Heart left ventricle (tissue), 16 donors: ENCODE data around the gene CCDC27. TPM values are rescaled to one million over a fixed set of nuclear protein-coding genes. Genes with fewer than 3 reads are reported as not detected.

Experiments
- ATAC-seq, 4 donors: fragments of 200-7000 bp; cut with Tn5 transposase; one replicate each; pipeline ENCODE4 v1.9.1; 2020 to 2022; ENCODE audit warnings: moderate library complexity in 4 of 4, mild to moderate bottlenecking in 3 of 4, moderate number of reproducible peaks in 1 of 4
- DNase-seq, 5 donors: peaks; one replicate each; pipeline ENCODE4 v3.0.0-alpha.2; 2020
- H3K27ac ChIP-seq, 12 donors: fragments of 200-600 bp; sonication (generic) in 4 of 12; one replicate each; pipeline versions ENCODE4 v1.5.0 to v1.8.0; 2016 to 2022; ENCODE audit warnings: mild to moderate bottlenecking in 2 of 12
- H3K27me3 ChIP-seq, 9 donors: fragments of 200-600 bp; sonication (generic) in 2 of 9; one replicate each; pipeline versions ENCODE4 v1.5.1 to v1.8.0; 2016 to 2022; ENCODE audit warnings: mild to moderate bottlenecking in 3 of 9
- H3K36me3 ChIP-seq, 9 donors: fragments of 200-600 bp; sonication (generic) in 2 of 9; one replicate each; pipeline versions ENCODE4 v1.5.0 to v1.8.0; 2018 to 2022; ENCODE audit warnings: mild to moderate bottlenecking in 2 of 9
- H3K4me1 ChIP-seq, 12 donors: fragments of 200-600 bp; sonication (generic) in 4 of 12; one replicate each; pipeline versions ENCODE4 v1.5.0 to v1.8.0; 2016 to 2022; ENCODE audit warnings: mild to moderate bottlenecking in 3 of 12
- H3K4me3 ChIP-seq, 12 donors: fragments of 200-600 bp; sonication (generic) in 4 of 12; one replicate each; pipeline versions ENCODE4 v1.5.0 to v1.8.0; 2017 to 2022; ENCODE audit warnings: mild to moderate bottlenecking in 9 of 12, moderate library complexity in 4 of 12
- H3K9me3 ChIP-seq, 12 donors: fragments of 200-600 bp; sonication (generic) in 4 of 12; one replicate each; pipeline versions ENCODE4 v1.5.0 to v1.8.0; 2016 to 2022; ENCODE audit warnings: mild to moderate bottlenecking in 1 of 12
- POLR2A ChIP-seq, 2 donors: fragments of 450-650 bp; IDR thresholded peaks; one replicate each; pipeline ENCODE4 v1.6.1; 2017; ENCODE audit warnings: antibody characterized with exemption in 2 of 2, mild to moderate bottlenecking in 2 of 2, moderate library complexity in 2 of 2
- WGBS, 4 donors: extraction: QIAGEN DNeasy Blood & Tissue Kit in 2 of 4; methylation state at CpG; one replicate each; pipeline versions ENCODE4 v1.1.5 to v1.1.7; 2013 to 2018; 5-methylcytosine and 5-hydroxymethylcytosine counted together
- intact Hi-C, 10 donors: fragments of 100-400 bp; cut with DNase I; formaldehyde crosslinking; loops; one replicate each; pipeline versions ENCODE4 v1.11.1 to v1.14.2; 2022
- long read RNA-seq, 3 donors: library from polyadenylated mRNA; unstranded; transcript quantifications; one replicate each; pipeline ENCODE4 v2.0.0, GENCODE V29; 2020 to 2021
- polyA plus RNA-seq, 2 donors: library from polyadenylated mRNA; stranded (reverse); fragments of 200-250 nt; gene quantifications; one replicate each; pipeline ENCODE4 v1.2.3, GENCODE V29; 2013
- total RNA-seq, 9 donors: library from RNA; depleted of rRNA in 2 of 9; stranded (reverse); fragments of >200 nt in 2 of 9; fragmentation: NEBNext Ultra II Directional in 3 of 9; extraction: Animal tissue kit (Norgen Biotek cat#: 25700) in 3 of 9; gene quantifications; one replicate each; pipeline versions ENCODE4 v1.1.0 to v1.2.4, GENCODE V29; 2016 to 2023
- TF ChIP-seq, protein P1 (sequence below), 12 donors: fragments of 200-600 bp; sonication (generic) in 4 of 12; IDR thresholded peaks; one replicate each; pipeline versions ENCODE4 v1.5.0 to v1.8.0; 2018 to 2022; ENCODE audit warnings: antibody characterized with exemption in 12 of 12, mild to moderate bottlenecking in 5 of 12
- donor health status: ischemic (EF 13 %, LVEDD 7.1; RV severe dilation, severe dysfunction).
- donor health status: healthy with polysubstance abuse.
- donor health status: DM: no; HTN: yes; CAD: no.
- donor health status: DM: no; HTN: no; CAD: no.
- donor health status: ischemic (EF 25% LVEDD 6.9; RV normal size, moderate dysfunction).
- donor health status: ischemic (EF 25% LVEDD 5.7; RV mildly dilated, moderate dysfunction).
- donor health status: healthy.
- donor health status: DM: yes; HTN: yes; CAD: no.
- donor health status: ischemic (EF 35%, LVEDD 5.7; RV mildly dilated, moderate dysfunction).
- donor health status: nonischemic (EF 11% LVEDD 7.7; RV severe dilation, severe dysfunction).
- donor health status: DM: yes; HTN: yes; CAD: no.
- donor health status: PGD.
- donor health status: ischemic (EF 29% LVEDD 5.4; RV normal size, mild dysfunction).
- donor health status: nonischemic (EF 23%, LVEDD 6.1; RV moderate dilation, normal function).

Gene CCDC27
- not detected for total RNA-seq
- not detected for polyA plus RNA-seq
- long read RNA-seq, donor 1, partial matches to known transcripts: 0 of 1 reads
- long read RNA-seq, donor 1, other reads (novel, unspliced or antisense): 1 of 1 reads
- long read RNA-seq, donor 2: 0 reads
- long read RNA-seq, donor 3: 0 reads

DNA sequence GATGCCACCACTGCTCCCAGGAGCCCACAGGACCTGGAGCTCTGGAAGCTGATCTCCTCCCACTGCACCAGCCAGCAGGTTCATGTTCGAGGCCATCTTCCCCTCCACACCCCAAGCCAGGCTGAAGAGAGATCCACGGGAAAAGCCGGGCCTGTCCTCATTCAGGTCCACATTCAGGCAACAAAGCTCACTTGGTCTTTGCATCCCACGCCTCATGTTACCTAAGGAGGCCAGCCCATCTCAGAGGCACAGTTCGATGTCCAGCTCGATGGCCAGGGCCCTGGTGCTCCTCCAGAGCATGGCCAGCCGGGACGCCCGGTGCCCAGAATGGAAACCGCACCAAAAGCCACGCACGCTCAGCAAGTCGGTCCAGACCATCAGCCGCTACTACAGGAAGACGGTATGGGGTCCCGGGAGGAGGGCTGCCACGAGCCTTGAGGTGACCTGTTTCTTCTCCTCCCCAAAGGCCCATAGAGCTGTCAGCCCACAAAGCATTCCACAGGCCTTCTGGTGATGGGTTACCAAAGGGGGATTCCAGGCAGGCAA is at the start of gene CCDC27:
TSS of gene CCDC27 (plus strand) at position 51 of the 546 bp plus-strand sequence. CDS start at position 83, 32 bp downstream.
- no peak within 1 kb of the TSS for H3K27ac ChIP-seq
- H3K4me3 ChIP-seq: no peak within 1 kb of the TSS
- H3K36me3 ChIP-seq: no peaks in the 10 kb centered on the region
- TF ChIP-seq, protein P1, sequence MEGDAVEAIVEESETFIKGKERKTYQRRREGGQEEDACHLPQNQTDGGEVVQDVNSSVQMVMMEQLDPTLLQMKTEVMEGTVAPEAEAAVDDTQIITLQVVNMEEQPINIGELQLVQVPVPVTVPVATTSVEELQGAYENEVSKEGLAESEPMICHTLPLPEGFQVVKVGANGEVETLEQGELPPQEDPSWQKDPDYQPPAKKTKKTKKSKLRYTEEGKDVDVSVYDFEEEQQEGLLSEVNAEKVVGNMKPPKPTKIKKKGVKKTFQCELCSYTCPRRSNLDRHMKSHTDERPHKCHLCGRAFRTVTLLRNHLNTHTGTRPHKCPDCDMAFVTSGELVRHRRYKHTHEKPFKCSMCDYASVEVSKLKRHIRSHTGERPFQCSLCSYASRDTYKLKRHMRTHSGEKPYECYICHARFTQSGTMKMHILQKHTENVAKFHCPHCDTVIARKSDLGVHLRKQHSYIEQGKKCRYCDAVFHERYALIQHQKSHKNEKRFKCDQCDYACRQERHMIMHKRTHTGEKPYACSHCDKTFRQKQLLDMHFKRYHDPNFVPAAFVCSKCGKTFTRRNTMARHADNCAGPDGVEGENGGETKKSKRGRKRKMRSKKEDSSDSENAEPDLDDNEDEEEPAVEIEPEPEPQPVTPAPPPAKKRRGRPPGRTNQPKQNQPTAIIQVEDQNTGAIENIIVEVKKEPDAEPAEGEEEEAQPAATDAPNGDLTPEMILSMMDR (IDR thresholded peaks at IDR 0.05): no peak
- no peak for TF ChIP-seq POLR2A (IDR thresholded peaks at IDR 0.05)
- peaks cover 0 to 6% (median 5%) of the 10 kb centered on the region in 12 donors for H3K4me1 ChIP-seq
- peak in 1 of 4 donors; percentile 13 for ATAC-seq
- WGBS, 4 donors: 84 to 86% (median 85%) methylated on average over 17 of the region's 17 CpGs
- H3K27me3 ChIP-seq: peaks cover 0 to 44% (median 2%) of the 10 kb centered on the region in 9 donors
- DNase-seq: peak in 1 of 5 donors; percentile 56
- intact Hi-C loops: no loop called here
- H3K9me3 ChIP-seq: no peaks in the 10 kb centered on the region

DNA sequence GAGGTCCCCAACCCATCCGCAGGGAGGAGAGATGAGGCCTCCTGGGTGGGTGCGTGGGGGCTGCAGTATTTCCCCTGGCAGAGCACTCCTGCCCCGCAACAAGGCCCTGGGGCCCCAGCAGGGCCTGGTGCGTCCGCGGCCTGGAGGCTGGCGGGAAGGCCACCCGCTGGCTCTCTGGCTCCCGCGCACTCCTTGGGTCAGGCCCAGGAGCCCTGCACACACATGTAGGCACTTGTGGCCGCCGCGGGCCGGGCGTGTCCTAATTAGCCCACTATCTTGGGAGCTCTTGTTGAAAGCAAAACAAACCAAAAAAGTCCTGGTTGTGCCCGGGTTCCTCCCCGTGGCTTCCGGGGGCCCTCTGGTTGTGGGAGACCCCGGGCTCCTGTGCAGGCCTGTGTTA is 49.7 kb upstream of the CCDC27 start:
- Histone ChIP-seq H3K9me3 (no peaks in the 10 kb centered on the region), H3K27ac (no peak overlapping the region), H3K4me3 (no peak overlapping the region), H3K4me1 (peaks cover 0 to 6% (median 0%) of the 10 kb centered on the region in 12 donors), H3K36me3 (no peaks in the 10 kb centered on the region), H3K27me3 (peaks cover 0 to 56% (median 4%) of the 10 kb centered on the region in 9 donors)
- ATAC-seq (no peak), DNase-seq (no peak)
- WGBS, 4 donors: 62 to 80% (median 78%) methylated on average over 4 to 19 of the region's 19 CpGs
- TF ChIP-seq POLR2A (IDR thresholded peaks at IDR 0.05): no peak
- TF ChIP-seq, protein P1 (IDR thresholded peaks at IDR 0.05): no peak
- intact Hi-C loops: no loop called here

DNA sequence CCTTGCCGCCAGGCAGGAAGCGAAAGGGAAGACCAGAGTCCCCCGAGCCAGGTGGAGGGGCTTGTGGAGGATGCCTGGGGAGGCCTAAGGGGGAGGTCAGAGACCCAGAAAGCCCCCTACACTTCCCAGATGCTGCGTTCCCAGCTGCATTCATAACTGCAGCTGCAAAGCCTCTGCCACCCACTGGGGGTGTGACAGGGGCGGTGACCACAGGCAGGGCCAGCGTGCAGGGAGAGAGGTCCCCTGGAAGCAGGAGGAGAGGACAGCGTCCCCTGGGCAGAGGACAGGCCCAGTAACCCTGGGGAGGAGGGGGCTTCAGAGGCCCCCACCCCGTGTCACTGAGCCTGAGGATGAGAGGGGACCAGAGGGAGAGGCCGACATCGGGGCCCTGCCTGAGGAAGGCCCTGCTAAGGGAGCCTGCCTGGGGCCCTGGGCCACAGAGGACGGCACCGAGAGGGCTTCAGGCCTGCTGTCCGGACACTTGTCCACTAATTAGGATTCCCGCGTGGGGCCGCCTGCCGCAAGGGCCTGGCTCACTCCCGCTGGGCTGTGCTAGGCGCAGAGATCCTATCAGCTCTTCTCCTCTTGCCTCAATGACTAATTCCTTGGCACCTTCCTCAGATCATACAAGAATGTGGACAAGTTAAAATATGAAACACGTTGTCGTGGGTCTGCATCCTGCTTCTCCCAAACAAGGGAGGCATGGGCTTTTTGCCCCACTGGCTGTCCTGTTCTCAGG is 49.1 kb upstream of the CCDC27 start:
- Histone ChIP-seq H3K4me1 (peaks cover 0 to 6% (median 0%) of the 10 kb centered on the region in 12 donors), H3K4me3 (no peak overlapping the region), H3K36me3 (no peaks in the 10 kb centered on the region), H3K27ac (no peak overlapping the region), H3K27me3 (peaks cover 0 to 56% (median 8%) of the 10 kb centered on the region in 9 donors), H3K9me3 (no peaks in the 10 kb centered on the region)
- WGBS, 4 donors: 58 to 66% (median 61%) methylated on average over 16 to 21 of the region's 21 CpGs
- DNase-seq (no peak), ATAC-seq (peak in 1 of 4 donors; percentile 61)
- no peak for TF ChIP-seq POLR2A (IDR thresholded peaks at IDR 0.05)
- TF ChIP-seq, protein P1 (IDR thresholded peaks at IDR 0.05): no peak
- intact Hi-C loops: no loop called here

DNA sequence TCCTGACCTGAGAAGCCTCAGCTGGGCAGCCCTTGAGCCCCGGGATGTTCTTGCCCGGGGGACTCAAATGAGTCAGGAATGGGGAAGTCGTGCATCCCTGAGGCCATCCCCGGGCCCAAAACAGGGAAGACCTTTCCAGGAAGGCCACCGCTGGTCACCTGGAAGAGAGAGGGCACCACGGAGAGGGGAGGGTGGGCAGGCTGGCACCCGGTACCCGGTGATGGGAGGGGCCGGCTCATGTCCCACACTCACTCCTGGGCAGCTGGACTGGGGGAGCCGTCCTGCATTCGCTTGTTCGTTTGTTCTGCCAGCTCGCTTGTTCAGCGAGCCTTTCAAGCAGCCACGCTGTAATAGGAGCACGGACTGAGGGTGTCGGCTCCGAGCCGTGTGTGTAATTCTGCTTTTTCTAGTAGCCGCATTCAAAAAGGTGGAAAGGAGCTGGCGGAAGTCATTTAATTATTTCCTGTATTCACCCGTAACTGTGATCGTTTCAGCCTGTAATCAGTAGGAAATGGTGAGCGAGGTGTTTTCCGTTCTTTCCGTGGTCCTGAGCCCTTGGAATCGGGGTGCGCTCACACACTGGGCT is 48.4 kb upstream of the CCDC27 start:
- Histone ChIP-seq H3K4me3 (no peak overlapping the region), H3K27me3 (peaks cover 0 to 56% (median 15%) of the 10 kb centered on the region in 9 donors), H3K36me3 (no peaks in the 10 kb centered on the region), H3K27ac (no peak overlapping the region), H3K4me1 (peaks cover 0 to 6% (median 0%) of the 10 kb centered on the region in 12 donors), H3K9me3 (no peaks in the 10 kb centered on the region)
- intact Hi-C loops: no loop called here
- no peak for DNase-seq
- 60 to 62% (median 61%) methylated on average over 28 of the region's 28 CpGs for WGBS, 4 donors
- TF ChIP-seq, protein P1 (IDR thresholded peaks at IDR 0.05): no peak
- TF ChIP-seq POLR2A (IDR thresholded peaks at IDR 0.05): no peak
- no peak for ATAC-seq
